Cortex of kidney (tissue), 1 donor: ENCODE results near the gene TMEM131.

Experiments
- DNase-seq: peaks from one replicate; lab custom pipeline; 2025; lab: John Stamatoyannopoulos, UW

TMEM131 gene

DNA sequence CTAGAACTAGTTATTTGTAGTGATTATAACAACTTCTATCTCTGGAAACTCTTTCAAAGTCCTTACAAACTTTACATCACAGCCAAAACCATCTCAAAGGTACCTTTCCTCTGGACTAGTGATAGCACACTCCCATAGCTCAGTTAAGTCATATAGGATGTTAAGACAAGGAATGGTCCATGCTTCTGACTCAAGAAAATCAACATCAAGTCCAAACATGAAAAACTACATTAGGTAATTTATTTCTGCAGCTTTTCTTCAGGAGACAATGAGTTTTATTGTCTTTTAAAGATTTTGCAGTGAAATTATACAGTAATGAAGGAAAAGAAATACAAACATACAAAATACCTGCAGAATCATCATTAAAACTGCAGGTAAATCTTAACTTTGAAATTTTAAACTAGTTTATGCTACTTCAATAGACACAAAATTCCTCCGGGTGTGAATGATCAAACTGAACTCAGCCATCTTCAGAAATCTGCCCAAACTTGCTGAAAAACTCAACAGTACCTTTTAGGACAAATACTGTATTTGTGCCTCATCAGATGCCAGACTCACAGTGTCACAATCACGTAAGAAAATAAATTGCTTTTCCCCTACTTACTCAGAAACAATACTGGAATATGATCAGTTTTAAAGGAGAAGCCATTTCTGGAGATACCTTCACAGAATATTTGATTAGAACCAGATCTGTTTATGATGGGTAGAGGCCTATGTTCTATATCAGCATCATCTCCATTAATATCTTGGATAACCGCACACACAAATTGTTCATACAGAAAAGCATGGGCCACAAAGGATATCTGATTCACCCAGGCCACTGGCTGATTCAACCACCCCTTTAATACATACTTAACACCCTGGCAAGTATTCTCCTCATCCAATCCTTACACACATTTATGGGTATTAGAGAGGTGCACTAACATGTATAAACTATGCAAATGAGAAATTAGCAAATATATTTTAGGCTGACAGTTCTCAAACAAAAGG is 2.6 kb downstream of the TMEM131 start:
- DNase-seq, result no peak

GRCh38 chr2:97991081-97991856 is 4.5 kb downstream of the TMEM131 start:
- DNase-seq, result no peak

DNA sequence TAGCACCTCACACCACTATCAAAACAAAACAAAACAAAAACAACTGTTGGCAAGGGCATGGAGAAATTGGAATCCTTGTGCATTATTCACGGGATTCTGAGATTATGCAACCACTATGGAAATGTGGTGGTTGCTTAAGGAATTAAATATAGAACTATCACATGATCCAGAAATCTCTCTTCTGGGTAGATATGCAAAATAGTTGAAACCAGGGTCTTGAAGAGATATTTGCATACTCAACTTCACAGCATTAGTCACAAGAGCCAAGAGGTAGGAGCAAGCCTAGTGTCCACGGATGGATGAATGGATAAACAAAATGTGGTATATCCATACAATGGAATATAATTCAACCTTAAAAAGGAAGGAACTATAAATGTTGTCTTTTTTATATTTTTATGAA is 7.0 kb downstream of the TMEM131 start:
- no peak for DNase-seq

DNA sequence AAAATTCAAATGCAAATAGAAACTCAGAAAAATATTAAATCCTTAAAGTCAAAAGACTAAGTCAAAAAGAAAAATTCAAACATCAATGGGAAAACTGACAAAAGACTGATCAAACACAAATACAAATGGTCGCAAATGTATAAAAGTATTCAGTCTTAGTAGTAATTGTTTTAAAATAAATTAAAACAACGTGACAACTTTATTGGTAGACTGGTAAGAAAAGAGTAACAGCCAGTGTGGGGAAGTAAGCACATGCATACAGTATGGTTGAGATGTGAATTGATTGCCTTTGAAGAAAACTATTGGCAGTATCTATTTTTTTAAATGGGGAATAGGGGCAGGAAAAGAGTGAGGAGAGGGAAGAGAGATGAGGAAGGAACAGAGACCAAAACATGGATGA is 9.8 kb downstream of the TMEM131 start:
- DNase-seq, result no peak

DNA sequence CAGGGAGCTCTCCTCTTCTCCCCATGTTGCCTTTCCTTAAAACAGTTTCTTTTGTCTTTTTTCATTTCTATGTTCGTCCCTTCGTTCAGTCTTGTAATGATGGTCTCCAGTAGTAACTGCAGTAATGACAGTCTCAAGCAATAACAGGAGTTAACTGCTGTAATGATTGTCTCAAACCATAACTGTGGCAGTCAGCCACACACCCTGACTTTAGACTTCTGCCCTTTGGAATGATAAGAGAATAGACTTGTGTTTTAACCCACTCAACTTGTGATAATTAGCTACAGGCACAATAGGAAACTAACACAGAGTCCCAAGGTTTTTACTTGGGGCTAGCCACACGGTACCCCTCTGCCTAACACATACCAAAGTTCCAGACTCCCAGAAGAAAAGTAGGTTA is 12.1 kb downstream of the TMEM131 start:
- no peak for DNase-seq

DNA sequence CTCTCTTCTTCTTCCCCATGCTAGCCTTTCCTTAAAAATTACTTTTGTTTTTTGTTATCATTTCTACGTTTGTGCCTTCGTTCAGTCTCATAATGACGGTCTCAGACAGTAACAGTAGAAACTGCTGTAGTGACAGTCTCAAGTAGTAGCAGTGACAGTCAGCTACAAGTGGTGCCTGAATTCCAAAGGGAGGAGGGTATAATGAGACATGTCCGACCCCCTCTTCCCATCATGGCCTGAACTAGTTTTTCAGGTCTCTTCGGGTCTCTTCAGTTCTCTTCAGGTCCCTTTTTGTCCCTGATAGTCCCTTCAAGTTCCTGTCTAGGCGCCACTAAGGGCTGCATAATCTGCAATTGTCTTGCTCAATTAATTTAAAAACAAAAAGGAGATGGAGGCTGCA is 12.6 kb downstream of the TMEM131 start:
- no peak for DNase-seq

DNA sequence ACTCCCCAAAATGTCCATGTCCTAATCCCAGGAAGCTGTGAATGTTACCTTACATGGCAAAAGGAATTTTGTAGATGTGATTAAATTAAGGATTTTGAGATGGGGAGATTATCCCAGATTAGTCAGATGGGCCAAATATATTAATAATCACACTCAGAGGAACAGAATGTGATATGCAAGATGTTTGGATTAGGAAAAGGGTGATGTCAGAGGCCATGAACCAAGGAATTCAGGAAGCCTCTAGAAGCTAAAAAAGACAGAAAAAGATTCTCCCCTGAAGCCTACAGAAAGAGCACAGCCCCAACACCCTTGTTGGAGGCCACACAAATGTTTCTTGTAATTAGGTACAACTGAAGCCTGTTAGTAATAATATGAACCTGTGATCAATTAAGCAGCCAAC is 13.1 kb downstream of the TMEM131 start:
- DNase-seq, result no peak

- DNase-seq, result no peak
These were observed 13.8 kb downstream of the TMEM131 start for GRCh38 chr2:97981961-97982360.

DNA sequence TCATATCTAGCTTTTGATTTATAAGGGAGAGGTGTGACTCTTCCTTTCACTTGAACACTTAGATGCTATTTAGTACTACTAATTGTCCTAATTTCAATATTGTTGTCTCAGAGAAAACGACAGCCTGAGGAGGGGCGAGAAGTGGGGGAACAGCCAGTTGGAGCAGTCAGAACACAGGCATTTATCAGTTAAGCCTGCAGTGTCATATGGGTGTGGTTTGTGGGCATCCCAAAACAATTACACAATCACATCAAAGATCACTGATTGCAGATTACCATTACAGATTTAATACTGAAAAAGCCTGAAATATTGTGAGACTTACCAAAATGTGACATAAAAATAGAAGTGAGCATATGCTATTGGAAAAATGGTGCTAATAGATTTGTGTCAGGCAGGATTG is 15.8 kb downstream of the TMEM131 start:
- DNase-seq, result no peak

GRCh38 chr2:97974471-97974870 is 21.3 kb downstream of the TMEM131 start:
- DNase-seq, result no peak

- DNase-seq, result no peak
These were observed 25.3 kb downstream of the TMEM131 start for GRCh38 chr2:97970293-97971060.

GRCh38 chr2:97969081-97970067 is 26.4 kb downstream of the TMEM131 start:
- no peak for DNase-seq

DNA sequence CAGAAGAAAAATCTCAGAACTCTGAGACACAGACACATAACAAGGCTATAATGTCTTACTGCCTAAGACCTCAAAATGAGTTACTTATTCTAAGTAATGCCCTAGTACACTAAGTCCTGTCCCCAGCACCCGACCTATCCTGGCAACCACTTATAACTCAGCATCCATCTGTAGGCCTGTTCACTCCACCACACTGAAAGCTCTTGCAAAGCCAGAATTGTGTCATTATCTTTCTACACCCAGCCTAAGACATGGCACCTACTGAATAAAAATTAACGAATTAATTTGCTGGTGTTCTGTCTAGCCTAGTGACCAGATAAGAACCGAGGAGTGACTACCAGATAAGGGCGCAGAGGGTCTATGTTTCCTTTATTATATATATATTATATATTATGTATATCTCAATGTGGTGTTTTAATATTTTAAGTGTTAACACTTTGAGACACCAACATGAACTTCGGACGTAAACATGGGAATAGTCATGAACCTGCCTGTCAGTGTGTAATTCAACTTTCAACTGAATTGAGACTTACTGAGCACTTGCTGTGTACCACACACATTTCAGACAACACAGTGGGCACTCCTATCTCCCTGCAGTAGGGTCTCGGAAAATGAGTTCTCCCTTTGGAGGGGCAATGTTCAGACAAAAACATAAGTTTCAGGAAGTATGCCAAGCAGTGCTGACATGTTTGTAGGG is 27.7 kb downstream of the TMEM131 start:
- DNase-seq, result no peak

- no peak for DNase-seq
These were observed 28.5 kb downstream of the TMEM131 start for GRCh38 chr2:97967216-97967592.

GRCh38 chr2:97966545-97967215 is 29.1 kb downstream of the TMEM131 start:
- DNase-seq, result no peak

DNA sequence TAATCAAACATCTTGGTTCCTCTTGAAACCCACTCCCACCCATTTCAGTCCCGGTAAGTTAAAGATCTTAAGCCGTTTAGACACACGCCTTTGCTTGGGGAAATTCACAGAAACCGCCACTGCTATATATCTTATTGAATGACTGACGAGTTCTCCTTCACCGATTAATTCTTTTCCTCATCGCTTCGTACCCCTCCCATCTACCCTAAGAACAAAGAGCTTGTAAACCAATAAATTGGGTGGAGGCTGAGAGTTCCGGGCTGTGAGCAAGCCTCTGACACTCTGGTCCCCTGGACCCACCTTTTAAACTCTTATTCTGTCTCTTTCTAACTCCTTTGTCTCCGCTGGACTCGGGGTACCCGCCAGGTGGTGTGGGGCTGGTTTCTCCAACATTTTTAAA is 30.6 kb downstream of the TMEM131 start:
- DNase-seq, result no peak

DNA sequence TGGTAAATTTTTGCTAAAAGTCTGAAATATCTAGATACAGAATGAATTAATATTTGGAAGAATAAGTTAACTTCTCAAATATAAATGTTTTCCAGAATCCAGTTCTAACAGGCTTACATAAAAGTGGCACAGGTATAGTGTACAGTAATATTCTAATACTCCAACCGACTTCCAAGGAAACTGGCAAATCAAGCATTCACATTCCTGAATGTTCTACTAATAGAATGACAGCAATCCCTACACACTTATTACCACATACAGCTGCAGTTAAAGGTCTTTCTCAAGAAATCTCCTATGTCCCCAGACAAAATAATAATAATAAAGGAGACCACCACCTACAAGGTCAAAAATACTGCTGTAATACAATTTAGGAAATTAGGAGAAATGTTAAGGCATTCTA is 31.9 kb downstream of the TMEM131 start:
- no peak for DNase-seq

- DNase-seq, result no peak
These were observed 32.7 kb downstream of the TMEM131 start for GRCh38 chr2:97963079-97963406.

GRCh38 chr2:97961534-97961933 is 34.2 kb downstream of the TMEM131 start:
- DNase-seq, result no peak

DNA sequence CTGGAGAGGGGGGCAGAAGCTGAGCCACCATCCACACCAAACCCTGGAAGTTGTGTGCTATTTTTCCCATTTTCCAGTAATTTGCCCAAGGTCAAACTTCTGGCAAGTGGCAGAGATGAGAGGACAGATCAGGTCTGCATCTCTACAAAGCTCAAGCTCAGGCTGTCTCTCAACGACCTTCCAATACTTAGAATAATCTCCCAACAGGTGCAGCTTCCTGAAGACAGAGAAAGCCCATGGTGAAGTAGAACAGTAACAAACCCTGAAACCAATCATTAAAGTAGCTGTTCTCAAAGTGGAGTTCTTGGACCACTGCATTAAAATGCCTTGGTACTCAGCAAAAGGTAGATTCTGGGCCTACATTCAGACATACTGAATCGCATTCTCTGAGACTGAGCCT is 37.6 kb downstream of the TMEM131 start:
- no peak for DNase-seq
